ENCODE measurements around the gene BEST1.

Gene BEST1

DNA sequence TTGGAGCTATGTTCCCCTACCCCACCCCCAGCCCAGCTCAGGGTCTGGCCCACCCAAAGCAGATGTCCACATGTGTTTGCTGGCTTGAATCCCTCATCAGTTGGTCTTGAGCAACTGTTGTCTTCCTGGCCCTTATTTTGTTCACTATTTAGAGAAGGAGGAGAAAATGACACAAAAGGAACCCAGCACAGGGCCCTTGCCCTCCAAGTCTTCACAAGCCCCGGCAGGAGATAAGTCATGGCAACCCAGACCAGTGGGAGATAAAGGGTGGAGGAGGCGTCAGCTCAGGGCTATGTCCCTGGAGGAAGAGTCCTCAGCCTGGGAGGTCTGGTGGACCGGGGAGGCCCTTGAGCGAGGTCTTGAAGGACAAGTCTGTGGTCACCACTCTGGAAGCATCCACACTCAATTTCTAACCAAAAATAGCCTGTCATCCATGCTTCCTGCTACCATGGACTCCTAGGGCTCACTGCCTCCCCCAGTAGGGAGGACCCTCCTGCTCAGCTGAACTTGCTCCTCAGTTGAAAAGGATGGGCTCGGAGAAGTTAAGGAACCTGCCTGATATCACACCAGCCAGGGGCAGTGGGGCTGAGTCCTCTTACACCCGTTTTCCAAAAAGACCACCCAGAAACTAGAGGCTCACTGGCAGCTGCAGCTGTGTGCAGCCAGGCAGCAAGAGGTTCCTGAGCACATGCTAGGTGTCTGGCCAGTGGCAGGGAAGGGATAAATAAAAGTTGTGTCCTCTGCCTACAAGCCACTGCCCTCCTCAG, 31.0 kb upstream of the BEST1 start:
- Histone ChIP-seq H3K4me3 (ENCODE audit: low read length) (no peak overlapping the region), H3F3A (ENCODE audit: control insufficient read depth, insufficient read depth) (no peaks in the 10 kb centered on the region), H3K9me3 (ENCODE audit: control insufficient read depth, insufficient read depth, low read length) (no peaks in the 10 kb centered on the region), H3K4me1 (ENCODE audit: control insufficient read depth, low read length) (no peaks in the 10 kb centered on the region), H3K9me2 (replicated peaks; ENCODE audit: control insufficient read depth, low read length) (no peaks in the 10 kb centered on the region), H3K27ac (ENCODE audit: low read depth, low read length) (no peak overlapping the region), H3K79me2 (ENCODE audit: control insufficient read depth, low read length) (no peaks in the 10 kb centered on the region), H3K27me3 (ENCODE audit: control insufficient read depth, low read length) (peaks cover 18% of the 10 kb centered on the region), H3K4me2 (ENCODE audit: low read length) (no peak overlapping the region), H3K36me3 (ENCODE audit: control insufficient read depth, low read length) (no peaks in the 10 kb centered on the region), H4K20me1 (ENCODE audit: control insufficient read depth, insufficient read depth, low read depth, low read length) (no peaks in the 10 kb centered on the region)
- TF ChIP-seq EZH2phosphoT487 (IDR thresholded peaks at IDR 0.05; ENCODE audit: borderline replicate concordance, low read length), result no peak
- TF ChIP-seq, protein P1, sequence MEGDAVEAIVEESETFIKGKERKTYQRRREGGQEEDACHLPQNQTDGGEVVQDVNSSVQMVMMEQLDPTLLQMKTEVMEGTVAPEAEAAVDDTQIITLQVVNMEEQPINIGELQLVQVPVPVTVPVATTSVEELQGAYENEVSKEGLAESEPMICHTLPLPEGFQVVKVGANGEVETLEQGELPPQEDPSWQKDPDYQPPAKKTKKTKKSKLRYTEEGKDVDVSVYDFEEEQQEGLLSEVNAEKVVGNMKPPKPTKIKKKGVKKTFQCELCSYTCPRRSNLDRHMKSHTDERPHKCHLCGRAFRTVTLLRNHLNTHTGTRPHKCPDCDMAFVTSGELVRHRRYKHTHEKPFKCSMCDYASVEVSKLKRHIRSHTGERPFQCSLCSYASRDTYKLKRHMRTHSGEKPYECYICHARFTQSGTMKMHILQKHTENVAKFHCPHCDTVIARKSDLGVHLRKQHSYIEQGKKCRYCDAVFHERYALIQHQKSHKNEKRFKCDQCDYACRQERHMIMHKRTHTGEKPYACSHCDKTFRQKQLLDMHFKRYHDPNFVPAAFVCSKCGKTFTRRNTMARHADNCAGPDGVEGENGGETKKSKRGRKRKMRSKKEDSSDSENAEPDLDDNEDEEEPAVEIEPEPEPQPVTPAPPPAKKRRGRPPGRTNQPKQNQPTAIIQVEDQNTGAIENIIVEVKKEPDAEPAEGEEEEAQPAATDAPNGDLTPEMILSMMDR (IDR thresholded peaks at IDR 0.05; ENCODE audit: low read depth, low read length, poor library complexity, severe bottlenecking), result no peak

DNA sequence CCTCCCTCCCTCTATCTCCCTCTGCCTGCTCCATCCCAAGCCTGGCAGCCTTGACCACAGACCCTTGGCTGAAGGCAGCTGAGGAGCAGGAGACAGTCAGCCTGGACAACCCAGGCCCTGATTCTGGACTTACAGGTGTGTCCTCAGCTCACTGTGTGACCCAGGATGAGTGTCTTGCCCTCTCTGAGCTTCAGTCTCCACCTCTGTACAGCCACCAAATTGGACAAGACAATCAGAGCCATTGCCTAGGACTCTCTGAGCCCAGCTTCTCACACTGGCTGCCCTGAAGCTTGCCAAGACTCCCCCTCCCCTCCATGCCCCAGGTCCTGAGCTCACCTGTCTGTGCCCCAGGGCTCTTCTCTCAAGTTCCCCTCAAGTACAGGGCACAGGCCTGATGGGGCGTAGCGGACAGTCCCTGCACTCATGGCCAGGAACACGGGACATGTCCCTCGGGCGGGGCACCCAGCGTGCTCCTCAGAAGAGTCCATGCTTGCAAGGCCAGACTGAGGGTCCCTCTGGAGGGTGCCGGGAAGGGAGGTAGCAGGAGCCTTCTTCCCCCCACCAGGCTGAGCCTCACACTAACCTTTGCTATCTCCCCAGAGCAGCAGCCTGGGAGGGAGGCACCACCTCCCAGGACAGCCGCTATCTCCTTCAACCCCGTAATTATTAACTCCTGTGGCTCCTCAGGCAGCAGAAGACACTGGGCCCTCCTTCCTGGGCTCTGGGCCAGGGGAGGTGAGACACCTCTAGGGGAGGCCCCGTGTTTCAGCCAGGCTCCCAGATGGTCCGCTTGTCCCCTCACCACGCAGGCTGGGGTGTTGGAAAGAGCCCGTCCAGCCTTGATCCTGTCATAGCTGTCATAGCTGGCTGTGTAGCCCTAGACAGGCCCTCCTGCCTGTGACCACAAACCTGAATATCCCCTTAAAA, 30.2 kb upstream of the BEST1 start:
- H3K4me1 ChIP-seq (ENCODE audit: control insufficient read depth, low read length), result no peaks in the 10 kb centered on the region

DNA sequence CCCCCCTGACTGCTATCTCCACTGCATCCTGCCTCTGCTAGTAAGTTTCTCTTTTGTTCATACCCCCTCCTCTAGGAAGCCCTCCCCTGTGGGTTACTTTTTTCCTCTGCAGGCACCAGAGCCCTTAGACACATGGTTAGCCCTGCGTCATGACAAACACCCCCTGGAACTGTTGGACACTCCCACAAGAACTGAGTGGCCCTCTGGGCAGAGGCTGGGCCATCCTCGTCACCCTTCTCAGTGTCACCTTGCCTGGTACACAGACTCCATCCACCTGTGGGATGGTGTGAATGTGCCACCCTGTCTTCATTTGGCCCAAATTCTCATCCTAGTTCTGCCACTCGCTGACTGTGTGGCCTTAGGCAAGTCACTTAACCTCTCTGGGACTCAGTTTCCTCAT, 28.7 kb upstream of the BEST1 start:
- H4K20me1 ChIP-seq (ENCODE audit: control insufficient read depth, insufficient read depth, low read depth, low read length), result no peaks in the 10 kb centered on the region
- H3K27me3 ChIP-seq (ENCODE audit: control insufficient read depth, low read length), result peaks cover 24% of the 10 kb centered on the region
- no peak overlapping the region for H3K4me2 ChIP-seq (ENCODE audit: low read length)
- TF ChIP-seq EZH2phosphoT487 (IDR thresholded peaks at IDR 0.05; ENCODE audit: borderline replicate concordance, low read length), result no peak
- TF ChIP-seq, protein P1 (IDR thresholded peaks at IDR 0.05; ENCODE audit: low read depth, low read length, poor library complexity, severe bottlenecking), result no peak
- H3K27ac ChIP-seq (ENCODE audit: low read depth, low read length), result no peak overlapping the region
- H3K36me3 ChIP-seq (ENCODE audit: control insufficient read depth, low read length), result no peaks in the 10 kb centered on the region
- no peak overlapping the region for H3K4me3 ChIP-seq (ENCODE audit: low read length)
- H3K9me2 ChIP-seq (replicated peaks; ENCODE audit: control insufficient read depth, low read length), result no peaks in the 10 kb centered on the region
- no peaks in the 10 kb centered on the region for H3K4me1 ChIP-seq (ENCODE audit: control insufficient read depth, low read length)
- H3K9me3 ChIP-seq (ENCODE audit: control insufficient read depth, insufficient read depth, low read length), result no peaks in the 10 kb centered on the region
- no peaks in the 10 kb centered on the region for H3F3A ChIP-seq (ENCODE audit: control insufficient read depth, insufficient read depth)
- H3K79me2 ChIP-seq (ENCODE audit: control insufficient read depth, low read length), result no peaks in the 10 kb centered on the region

More for the DNA sequence above, 30.2 kb upstream of the BEST1 start:
- H3K4me2 ChIP-seq (ENCODE audit: low read length), result no peak overlapping the region
- H3K9me3 ChIP-seq (ENCODE audit: control insufficient read depth, insufficient read depth, low read length), result no peaks in the 10 kb centered on the region
- H3K27me3 ChIP-seq (ENCODE audit: control insufficient read depth, low read length), result peaks cover 20% of the 10 kb centered on the region
- H3K4me3 ChIP-seq (ENCODE audit: low read length), result no peak overlapping the region
- H4K20me1 ChIP-seq (ENCODE audit: control insufficient read depth, insufficient read depth, low read depth, low read length), result no peaks in the 10 kb centered on the region
- no peak overlapping the region for H3K27ac ChIP-seq (ENCODE audit: low read depth, low read length)
- H3K36me3 ChIP-seq (ENCODE audit: control insufficient read depth, low read length), result no peaks in the 10 kb centered on the region
- H3F3A ChIP-seq (ENCODE audit: control insufficient read depth, insufficient read depth), result no peaks in the 10 kb centered on the region
- TF ChIP-seq, protein P1 (IDR thresholded peaks at IDR 0.05; ENCODE audit: low read depth, low read length, poor library complexity, severe bottlenecking), result no peak
- H3K79me2 ChIP-seq (ENCODE audit: control insufficient read depth, low read length), result no peaks in the 10 kb centered on the region
- H3K9me2 ChIP-seq (replicated peaks; ENCODE audit: control insufficient read depth, low read length), result no peaks in the 10 kb centered on the region

All from DOHH2 (cell line).